H9 (cell line): Measurements from ENCODE around the gene TEF. TPM values are rescaled to one million over a fixed set of nuclear protein-coding genes. Genes with fewer than 3 reads are reported as not detected.

ENCODE experiments used
- DNase-seq: peaks from one replicate; pipeline ENCODE4 v3.0.0-alpha.2; 2017
- H2AFZ ChIP-seq: one replicate; pipeline ENCODE4 v1.6.1; 2013; ENCODE audit warnings: mild to moderate bottlenecking, low read length, control low read depth, moderate library complexity
- H2AK5ac ChIP-seq: 2 replicates; pipeline ENCODE4 v1.6.1; 2013; ENCODE audit warnings: low read length, control low read depth, mixed read lengths; ENCODE audit not compliant: insufficient read length
- H2BK120ac ChIP-seq: one replicate; pipeline ENCODE4 v1.6.1; 2013; ENCODE audit warnings: low read depth, mild to moderate bottlenecking, low read length, control low read depth, inconsistent platforms; ENCODE audit not compliant: poor library complexity, severe bottlenecking
- H2BK12ac ChIP-seq: 2 replicates; pipeline ENCODE4 v1.6.1; 2013; ENCODE audit warnings: low read length, control low read depth, mixed read lengths, low read depth; ENCODE audit not compliant: insufficient read length
- H2BK15ac ChIP-seq: 2 replicates; pipeline ENCODE4 v1.6.1; 2013; ENCODE audit warnings: low read depth, low read length, control low read depth
- H2BK20ac ChIP-seq: one replicate; pipeline ENCODE4 v1.6.1; 2013; ENCODE audit warnings: low read depth, mild to moderate bottlenecking, low read length, control low read depth, inconsistent platforms; ENCODE audit not compliant: poor library complexity, severe bottlenecking
- H2BK5ac ChIP-seq: 2 replicates; pipeline ENCODE4 v1.6.1; 2013; ENCODE audit warnings: low read length, control low read depth, mixed read lengths; ENCODE audit not compliant: insufficient read length
- H3K14ac ChIP-seq: 2 replicates; pipeline ENCODE4 v1.6.1; 2013; ENCODE audit warnings: low read length, control low read depth; ENCODE audit not compliant: insufficient read depth
- H3K18ac ChIP-seq: 2 replicates; pipeline ENCODE4 v1.6.1; 2013; ENCODE audit warnings: low read depth, mild to moderate bottlenecking, mixed read lengths, low read length, control low read depth; ENCODE audit not compliant: insufficient read length
- H3K23ac ChIP-seq: 2 replicates; pipeline ENCODE4 v1.6.1; 2013; ENCODE audit warnings: low read length, control low read depth, mixed read lengths, low read depth; ENCODE audit not compliant: insufficient read length
- H3K23me2 ChIP-seq: 2 replicates; pipeline ENCODE4 v1.6.1; 2013; ENCODE audit warnings: low read depth, mild to moderate bottlenecking, mixed read lengths, low read length, control low read depth; ENCODE audit not compliant: insufficient read length, poor library complexity, severe bottlenecking
- H3K27ac ChIP-seq: 2 replicates; pipeline ENCODE4 v1.5.1; 2013; ENCODE audit warnings: low read length, control low read depth, mixed read lengths, low read depth; ENCODE audit not compliant: insufficient read length
- H3K27me3 ChIP-seq: 2 replicates; pipeline ENCODE4 v1.6.1; 2013; ENCODE audit warnings: low read length, control low read depth, inconsistent platforms; ENCODE audit not compliant: insufficient read depth
- H3K4ac ChIP-seq: 2 replicates; pipeline ENCODE4 v1.6.1; 2013; ENCODE audit warnings: low read depth, mild to moderate bottlenecking, control low read depth, inconsistent platforms, low read length, moderate library complexity
- H3K4me1 ChIP-seq: 2 replicates; pipeline ENCODE4 v1.6.1; 2013; ENCODE audit warnings: low read length, control low read depth, inconsistent platforms; ENCODE audit not compliant: insufficient read depth
- H3K4me2 ChIP-seq: 2 replicates; pipeline ENCODE4 v1.6.1; 2013; ENCODE audit warnings: low read length, control low read depth, mixed read lengths; ENCODE audit not compliant: insufficient read length, insufficient read depth
- H3K56ac ChIP-seq: 2 replicates; pipeline ENCODE4 v1.6.1; 2013; ENCODE audit warnings: low read depth, mild to moderate bottlenecking, mixed read lengths, low read length, control low read depth; ENCODE audit not compliant: insufficient read length
- H3K79me1 ChIP-seq: 2 replicates; pipeline ENCODE4 v1.6.1; 2013; ENCODE audit warnings: low read depth, mild to moderate bottlenecking, moderate library complexity, low read length, control low read depth, inconsistent platforms; ENCODE audit not compliant: insufficient read depth, poor library complexity, severe bottlenecking
- H3K79me2 ChIP-seq: 2 replicates; pipeline ENCODE4 v1.6.1; 2013; ENCODE audit warnings: low read length, control low read depth, inconsistent platforms; ENCODE audit not compliant: insufficient read depth
- H3K9ac ChIP-seq: 2 replicates; pipeline ENCODE4 v1.6.1; 2013; ENCODE audit warnings: low read length, control low read depth, mixed read lengths; ENCODE audit not compliant: insufficient read length; ENCODE audit errors: extremely low read depth
- H3K9me3 ChIP-seq: one replicate; pipeline ENCODE4 v1.6.1; 2013; ENCODE audit warnings: low read depth, low read length, inconsistent platforms; ENCODE audit not compliant: control insufficient read depth
- H3T11ph ChIP-seq: one replicate; pipeline ENCODE4 v1.6.1; 2013; ENCODE audit warnings: mild to moderate bottlenecking, low read length, control low read depth, inconsistent platforms
- H4K20me1 ChIP-seq: one replicate; pipeline ENCODE4 v1.6.1; 2013; ENCODE audit not compliant: control insufficient read depth, insufficient read length, insufficient read depth
- H4K5ac ChIP-seq: 2 replicates; pipeline ENCODE4 v1.6.1; 2013; ENCODE audit warnings: low read depth, mild to moderate bottlenecking, mixed read lengths, low read length, control low read depth; ENCODE audit not compliant: insufficient read length
- H4K8ac ChIP-seq: replicated peaks from 2 replicates; pipeline ENCODE4 v1.6.1; 2013; ENCODE audit warnings: low read length, control low read depth, mixed read lengths, low read depth; ENCODE audit not compliant: insufficient read length
- H4K91ac ChIP-seq: 2 replicates; pipeline ENCODE4 v1.6.1; 2013; ENCODE audit warnings: low read depth, mild to moderate bottlenecking, moderate library complexity, mixed read lengths, low read length, control low read depth; ENCODE audit not compliant: insufficient read length
- H3K27ac Mint-ChIP-seq, 3 experiments: 2 replicates in 2 of 3; 3 replicates in 1 of 3; pipeline ENCODE4 v1.8.0; 2020 to 2021; ENCODE audit warnings: mixed read lengths in 3 of 3, mild to moderate bottlenecking in 1 of 3, moderate library complexity in 1 of 3
- H3K27me3 Mint-ChIP-seq: 2 replicates; pipeline ENCODE4 v1.8.0; 2021; ENCODE audit warnings: low read depth, mild to moderate bottlenecking, moderate library complexity, mixed read lengths
- H3K36me3 Mint-ChIP-seq, 3 experiments: 2 replicates in 2 of 3; 3 replicates in 1 of 3; pipeline ENCODE4 v1.8.0; 2020 to 2021; ENCODE audit warnings: low read depth in 3 of 3, mixed read lengths in 3 of 3; ENCODE audit not compliant: insufficient read depth in 1 of 3
- H3K4me1 Mint-ChIP-seq, 2 experiments: 2 replicates each; pipeline ENCODE4 v1.8.0; 2020; ENCODE audit warnings: mixed read lengths in 2 of 2
- H3K4me3 Mint-ChIP-seq, 2 experiments: 2 replicates in 1 of 2; 3 replicates in 1 of 2; pipeline ENCODE4 v1.8.0; 2020 to 2021; ENCODE audit warnings: mild to moderate bottlenecking in 2 of 2, mixed read lengths in 2 of 2, moderate library complexity in 1 of 2
- H3K9me3 Mint-ChIP-seq, 2 experiments: 2 replicates in 1 of 2; 3 replicates in 1 of 2; pipeline ENCODE4 v1.8.0; 2020; ENCODE audit warnings: mild to moderate bottlenecking in 2 of 2, mixed read lengths in 2 of 2, moderate library complexity in 1 of 2
- WGBS: extraction: QIAGEN DNeasy Blood & Tissue Kit; methylation state at CpG from one replicate; pipeline ENCODE4 v1.1.7; 2013; ENCODE audit warnings: missing lambda C conversion rate, low lambda C conversion rate, mixed read lengths; ENCODE audit not compliant: insufficient read length; ENCODE audit errors: extremely low coverage; 5-methylcytosine and 5-hydroxymethylcytosine counted together
- total RNA-seq: library from RNA; stranded (reverse); gene quantifications from 2 replicates; pipeline ENCODE4 v1.2.1, GENCODE V29; 2021
- TF ChIP-seq, protein P1 (sequence below): fragments of 200-600 bp; sonication (generic); conservative IDR thresholded peaks from 3 replicates; pipeline ENCODE4 v1.8.0; 2021; ENCODE audit warnings: antibody characterized with exemption, mild to moderate bottlenecking

The TEF gene
- total RNA-seq, 1 experiment from 2014 or later = 17.9 TPM

DNA sequence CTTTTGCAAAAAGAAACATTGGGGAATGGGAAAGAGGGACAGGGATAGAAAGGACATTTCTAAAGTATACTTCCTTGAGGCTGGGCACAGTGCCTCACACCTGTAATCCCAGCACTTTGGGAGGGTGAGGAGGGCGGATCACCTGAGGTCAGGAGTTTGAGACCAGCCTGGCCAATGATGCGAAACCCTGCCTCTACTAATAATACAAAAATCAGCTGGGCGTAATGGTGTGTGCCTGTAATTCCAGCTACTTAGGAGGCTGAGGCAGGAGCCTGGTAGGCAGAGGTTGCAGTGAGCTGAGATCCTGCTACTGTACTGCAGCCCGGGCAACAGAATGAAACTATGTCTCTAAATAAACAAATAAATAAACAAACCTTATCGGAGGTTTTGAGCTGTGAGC, 16.3 kb upstream of the TEF start:
- Histone ChIP-seq H3K79me1 (no peaks in the 10 kb centered on the region), H3T11ph (no peak overlapping the region), H3K14ac (no peak overlapping the region), H3K4me1 (peaks cover 3% of the 10 kb centered on the region; the same call in 1 of the 2 replicates), H4K20me1 (no peaks in the 10 kb centered on the region), H4K8ac (no peak overlapping the region), H3K27ac (no peak overlapping the region), H3K23me2 (no peaks in the 10 kb centered on the region), H2BK5ac (no peak overlapping the region), H2AK5ac (no peak overlapping the region), H3K18ac (no peak overlapping the region), H3K9me3 (no peaks in the 10 kb centered on the region), H2BK15ac (no peak overlapping the region), H3K4me2 (no peak overlapping the region), H2BK120ac (no peak overlapping the region), H4K91ac (no peak overlapping the region), H4K5ac (no peak overlapping the region), H2AFZ (no peak overlapping the region), H2BK20ac (no peak overlapping the region), H3K4ac (no peak overlapping the region), H3K27me3 (no peaks in the 10 kb centered on the region), H3K23ac (no peak overlapping the region), H3K79me2 (no peaks in the 10 kb centered on the region), H2BK12ac (no peak overlapping the region), H3K56ac (no peak overlapping the region), H3K9ac (no peak overlapping the region)
- WGBS = no CpG with 5 or more reads among the region's 5 CpGs
- H3K27ac Mint-ChIP-seq = no peak overlapping the region
- H3K4me1 Mint-ChIP-seq = peaks cover 17 to 31% of the 10 kb centered on the region in 2 experiments
- peaks cover 9% of the 10 kb centered on the region; the same call in 1 of the 2 replicates for H3K27me3 Mint-ChIP-seq
- H3K4me3 Mint-ChIP-seq = no peak overlapping the region
- TF ChIP-seq, protein P1, sequence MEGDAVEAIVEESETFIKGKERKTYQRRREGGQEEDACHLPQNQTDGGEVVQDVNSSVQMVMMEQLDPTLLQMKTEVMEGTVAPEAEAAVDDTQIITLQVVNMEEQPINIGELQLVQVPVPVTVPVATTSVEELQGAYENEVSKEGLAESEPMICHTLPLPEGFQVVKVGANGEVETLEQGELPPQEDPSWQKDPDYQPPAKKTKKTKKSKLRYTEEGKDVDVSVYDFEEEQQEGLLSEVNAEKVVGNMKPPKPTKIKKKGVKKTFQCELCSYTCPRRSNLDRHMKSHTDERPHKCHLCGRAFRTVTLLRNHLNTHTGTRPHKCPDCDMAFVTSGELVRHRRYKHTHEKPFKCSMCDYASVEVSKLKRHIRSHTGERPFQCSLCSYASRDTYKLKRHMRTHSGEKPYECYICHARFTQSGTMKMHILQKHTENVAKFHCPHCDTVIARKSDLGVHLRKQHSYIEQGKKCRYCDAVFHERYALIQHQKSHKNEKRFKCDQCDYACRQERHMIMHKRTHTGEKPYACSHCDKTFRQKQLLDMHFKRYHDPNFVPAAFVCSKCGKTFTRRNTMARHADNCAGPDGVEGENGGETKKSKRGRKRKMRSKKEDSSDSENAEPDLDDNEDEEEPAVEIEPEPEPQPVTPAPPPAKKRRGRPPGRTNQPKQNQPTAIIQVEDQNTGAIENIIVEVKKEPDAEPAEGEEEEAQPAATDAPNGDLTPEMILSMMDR = no peak
- no peaks in the 10 kb centered on the region for H3K9me3 Mint-ChIP-seq
- peaks cover 0 to 2% (median 0%) of the 10 kb centered on the region in 3 experiments; a peak in 1 of 7 replicates for H3K36me3 Mint-ChIP-seq
- DNase-seq = no peak
